H1 (cell line): ENCODE data around the gene CCNY. TPM values are rescaled to one million over a fixed set of nuclear protein-coding genes. Genes with fewer than 3 reads are reported as not detected.

ENCODE experiments used
- BRCA1 ChIP-seq: IDR thresholded peaks from 2 replicates; pipeline ENCODE4 v1.6.1; 2012; ENCODE audit warnings: low read depth, low read length, improper control_type of control experiment
- CHD7 ChIP-seq: fragments of 300-600 bp; sonication (generic); IDR thresholded peaks from 2 replicates; pipeline ENCODE4 v1.7.1; 2012; ENCODE audit warnings: low read length, moderate library complexity, mild to moderate bottlenecking, inconsistent platforms; ENCODE audit not compliant: insufficient replicate concordance
- FOSL1 ChIP-seq: IDR thresholded peaks from 2 replicates; pipeline ENCODE4 v1.6.1; 2011; ENCODE audit warnings: mild to moderate bottlenecking, low read depth, low read length, moderate library complexity; ENCODE audit not compliant: insufficient read depth
- GABPA ChIP-seq: IDR thresholded peaks from 2 replicates; pipeline ENCODE4 v1.6.1; 2011; ENCODE audit warnings: mild to moderate bottlenecking, low read length, moderate library complexity, borderline replicate concordance; ENCODE audit not compliant: insufficient read depth
- HDAC2 ChIP-seq, 2 experiments: fragments of 300-600 bp in 1 of 2; sonication (generic) in 1 of 2; IDR thresholded peaks; 2 replicates each; pipeline ENCODE4 v1.6.1; 2011 to 2012; ENCODE audit warnings: low read depth in 2 of 2, low read length in 2 of 2, mild to moderate bottlenecking in 2 of 2, moderate library complexity in 2 of 2, borderline replicate concordance in 1 of 2, inconsistent platforms in 1 of 2
- JUN ChIP-seq: IDR thresholded peaks from 2 replicates; pipeline ENCODE4 v1.6.1; 2011; ENCODE audit warnings: low read depth, mild to moderate bottlenecking, improper control_type of control experiment, low read length
- POU5F1 ChIP-seq: IDR thresholded peaks from 2 replicates; pipeline ENCODE4 v1.6.1; 2011; ENCODE audit warnings: low read depth, mild to moderate bottlenecking, low read length, moderate library complexity
- RFX5 ChIP-seq: IDR thresholded peaks from 2 replicates; pipeline ENCODE4 v1.6.1; 2011; ENCODE audit warnings: low read depth, low read length, improper control_type of control experiment, borderline replicate concordance
- SIRT6 ChIP-seq: IDR thresholded peaks from one replicate; pipeline ENCODE4 v1.7.1; 2012; ENCODE audit warnings: low read length, inconsistent platforms
- SP4 ChIP-seq: IDR thresholded peaks from 2 replicates; pipeline ENCODE4 v1.6.1; 2012; ENCODE audit warnings: low read length, inconsistent platforms
- polyA plus RNA-seq, 7 experiments: library from polyadenylated mRNA; depleted of rRNA in 3 of 7; stranded (reverse) in 5 of 7; unstranded in 2 of 7; fragments of >200 nt in 5 of 7; fragments of 200-250 nt in 2 of 7; gene quantifications; 1 replicate in 5 of 7; 2 replicates in 1 of 7; 4 replicates in 1 of 7; pipeline versions ENCODE4 v1.2.1 to v1.2.3, GENCODE V29; 2011 to 2013; ENCODE audit warnings: missing spikeins in 2 of 7, mixed read lengths in 2 of 7
- total RNA-seq: library from RNA; stranded (reverse); fragmentation: NEBNext Ultra II Directional; extraction: Animal tissue kit (Norgen Biotek cat#: 25700); gene quantifications from 2 replicates; pipeline ENCODE4 v1.2.1, GENCODE V29; 2021

CCNY gene
- total and polyA plus RNA-seq, 2 of the 8 experiments (the other 6 are each of a cell fraction or from before 2014, with no cell fraction given): 25.3 to 68.2 TPM

GRCh38 chr10:35584946-35585345, 248.6 kb downstream of the CCNY start (continued):
- TF ChIP-seq CHD7: no peak
- no peak for TF ChIP-seq POU5F1
- no peak for TF ChIP-seq BRCA1
- TF ChIP-seq SP4: no peak
- TF ChIP-seq JUN: no peak
- TF ChIP-seq HDAC2 (IDR thresholded peaks at IDR 0.05; ENCODE audit: borderline replicate concordance in 1 of 2, low read depth in 2 of 2, low read length in 2 of 2): no peak
- TF ChIP-seq RFX5: no peak
- no peak for TF ChIP-seq FOSL1
- no peak for TF ChIP-seq SIRT6
- no peak for TF ChIP-seq GABPA
